ENCODE measurements around the gene PTPRK.

Gene PTPRK

DNA sequence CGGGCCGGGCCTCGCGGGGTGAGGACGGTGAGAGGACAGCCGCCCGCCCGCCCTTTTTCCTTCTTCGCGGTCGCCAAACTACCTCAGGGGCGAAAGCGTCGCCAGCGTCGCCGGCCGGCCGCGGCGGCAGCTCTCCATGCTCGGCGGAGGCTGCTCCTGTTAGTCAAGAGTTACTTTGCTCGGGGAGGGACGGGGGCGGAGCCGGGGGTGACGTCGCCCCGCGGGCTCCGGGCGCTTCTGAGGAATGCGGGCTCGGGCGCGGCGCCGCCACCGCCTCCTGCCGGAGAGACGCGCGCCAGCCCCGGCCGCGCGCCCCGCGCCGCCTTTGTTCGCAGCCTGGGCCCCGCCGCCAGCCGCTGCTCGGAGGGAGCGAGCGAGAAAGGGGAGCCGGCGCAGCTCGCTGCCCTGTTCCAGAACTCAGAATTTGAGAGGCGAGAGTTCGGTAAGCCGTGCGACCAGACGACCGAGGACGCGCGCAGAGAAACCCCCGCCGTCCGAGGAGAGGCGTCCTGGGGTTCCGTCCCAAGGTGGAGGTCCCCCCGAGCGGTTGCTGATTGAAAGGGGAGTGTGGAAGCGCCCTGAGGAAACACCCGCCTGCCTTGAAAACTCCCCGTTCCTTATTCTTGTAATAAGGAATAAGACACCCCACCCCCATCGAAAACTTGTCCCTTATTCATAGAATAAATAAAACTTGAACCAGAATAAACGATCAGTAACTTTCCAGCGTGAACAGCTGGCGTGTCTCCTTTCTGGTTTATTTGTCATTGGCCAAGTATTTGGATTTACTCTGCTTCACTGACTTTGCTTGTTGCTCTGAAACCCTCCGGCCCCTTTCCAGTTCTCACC, at the start of gene PTPRK:
Gene PTPRK, minus strand, starts transcription at position 164 of the 846 bp plus-strand sequence. CDS start 241 bp downstream, outside the sequence.
- DNase-seq: peak; percentile 64

GRCh38 chr6:128567029-128567428, 46.6 kb upstream of the PTPRK start:
- no peak for DNase-seq

GRCh38 chr6:128560966-128561365, 40.6 kb upstream of the PTPRK start:
- DNase-seq: no peak

DNA sequence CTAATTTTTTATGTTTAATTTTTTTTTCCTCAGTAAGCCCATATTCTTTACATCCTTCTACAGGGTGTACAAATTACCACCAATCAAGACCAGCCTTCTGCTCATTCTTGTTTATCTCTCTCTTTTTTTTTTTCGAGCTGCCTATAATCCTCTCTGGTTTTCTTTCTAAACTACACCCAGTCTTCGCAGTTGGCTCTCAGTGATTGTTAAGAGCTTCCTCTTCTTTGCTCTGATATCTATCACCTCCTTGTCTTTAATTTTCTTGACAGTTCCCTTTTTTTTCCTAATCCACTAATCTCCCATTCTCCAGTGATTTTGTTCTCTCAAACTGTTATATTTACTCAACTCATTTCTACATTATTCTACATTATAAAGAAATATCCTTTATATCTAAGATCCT, 38.5 kb upstream of the PTPRK start:
- no peak for DNase-seq

- DNase-seq: no peak
These were observed 37.6 kb upstream of the PTPRK start for GRCh38 chr6:128558021-128558420.

- DNase-seq: no peak
These were observed 36.7 kb upstream of the PTPRK start for GRCh38 chr6:128557081-128557480.

GRCh38 chr6:128554302-128554701, 33.9 kb upstream of the PTPRK start:
- no peak for DNase-seq

DNA sequence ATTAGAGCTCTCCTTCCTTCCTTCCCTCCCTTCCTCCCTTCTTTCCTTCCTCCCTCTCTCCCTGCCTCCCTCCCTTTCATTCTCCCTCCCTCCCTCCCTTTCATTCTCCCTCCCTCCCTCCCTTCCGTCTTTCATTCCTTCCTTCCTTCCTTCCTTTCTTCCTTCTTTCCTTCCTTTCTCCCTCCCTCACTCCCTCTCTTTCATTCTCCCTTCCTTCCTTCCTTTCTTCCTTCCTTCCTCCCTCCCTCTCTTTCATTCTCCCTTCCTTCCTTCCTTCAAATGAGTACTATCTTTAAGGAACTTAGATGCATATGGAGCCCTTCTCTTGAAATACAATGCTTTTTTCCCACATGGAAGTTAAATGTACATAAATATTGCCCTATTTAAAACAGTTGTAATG, 20.9 kb upstream of the PTPRK start:
- no peak for DNase-seq

DNA sequence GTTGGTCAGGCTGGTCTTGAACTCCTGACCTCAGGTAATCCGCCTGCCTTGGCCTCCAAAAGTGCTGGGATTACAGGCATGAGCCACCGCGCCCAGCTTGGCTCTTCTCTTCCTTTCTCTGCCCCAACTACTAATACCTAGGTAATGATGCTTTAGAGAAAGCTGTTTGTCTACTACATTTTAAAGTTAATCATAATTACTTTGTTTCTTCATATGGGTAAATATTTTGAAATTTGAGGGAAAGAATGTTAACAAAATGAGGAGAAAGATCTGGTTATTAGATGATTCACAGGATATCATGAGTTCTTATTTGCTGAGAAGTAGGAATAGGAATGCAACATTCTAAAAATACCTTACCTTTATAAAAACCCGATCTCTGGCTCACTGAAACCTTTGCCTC, 18.4 kb upstream of the PTPRK start:
- DNase-seq: no peak

DNA sequence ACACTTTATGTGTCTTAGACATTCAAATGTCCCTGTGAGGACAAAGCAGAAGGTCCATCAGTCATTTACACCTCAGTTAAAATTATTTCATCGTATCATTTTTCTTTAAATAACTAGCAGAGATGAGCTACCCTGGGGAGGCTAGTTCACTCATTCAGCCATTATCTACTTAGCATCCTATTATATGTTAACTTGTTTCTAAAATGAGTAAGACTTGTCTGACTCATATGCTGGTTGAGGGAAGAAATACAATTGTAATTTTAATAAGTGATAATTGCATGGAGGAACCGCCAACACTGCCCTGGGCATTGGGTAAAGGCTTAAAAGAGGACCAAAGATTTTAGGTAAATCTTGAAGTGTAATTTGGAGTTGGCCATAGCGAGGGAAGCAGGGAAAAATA, 12.4 kb upstream of the PTPRK start:
- no peak for DNase-seq

GRCh38 chr6:128532136-128532535, 11.7 kb upstream of the PTPRK start:
- no peak for DNase-seq

DNA sequence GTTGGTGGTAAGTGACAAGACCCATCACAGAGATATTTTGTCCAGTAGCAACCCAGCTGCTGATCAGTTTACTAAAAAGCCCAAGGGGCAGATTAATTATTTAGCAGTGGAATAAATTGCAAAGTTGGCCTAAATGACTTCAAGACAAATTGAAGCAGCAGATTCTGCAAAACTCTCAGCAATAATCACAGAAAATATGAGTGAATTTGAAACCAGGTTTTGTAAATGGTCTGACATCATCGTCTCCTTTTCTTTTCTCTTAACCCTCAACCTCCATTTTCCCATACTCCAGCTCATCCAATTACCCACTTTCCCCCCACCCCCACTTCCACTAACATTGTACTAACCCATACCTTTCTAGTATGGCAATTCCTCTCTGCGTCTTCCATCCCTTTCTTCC, 11.3 kb upstream of the PTPRK start:
- DNase-seq: no peak

DNA sequence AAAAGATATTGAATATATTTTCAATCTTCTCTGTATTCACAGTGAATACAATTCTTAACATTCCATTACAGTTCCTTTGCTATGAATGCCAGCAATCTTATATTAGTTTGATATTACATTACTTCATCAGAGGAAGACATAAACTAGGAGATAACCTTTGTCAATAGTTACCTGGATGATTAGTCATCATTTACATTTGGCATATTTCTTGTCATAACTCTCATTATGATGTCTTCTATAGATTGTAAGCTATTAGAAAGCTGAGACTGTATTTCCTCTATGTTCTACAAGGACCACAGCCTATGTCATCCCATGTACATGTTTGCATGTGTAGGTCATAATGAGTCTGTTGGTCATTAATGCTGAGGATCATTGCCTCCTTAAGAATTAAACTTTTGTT, 7.8 kb upstream of the PTPRK start:
- DNase-seq: no peak

DNA sequence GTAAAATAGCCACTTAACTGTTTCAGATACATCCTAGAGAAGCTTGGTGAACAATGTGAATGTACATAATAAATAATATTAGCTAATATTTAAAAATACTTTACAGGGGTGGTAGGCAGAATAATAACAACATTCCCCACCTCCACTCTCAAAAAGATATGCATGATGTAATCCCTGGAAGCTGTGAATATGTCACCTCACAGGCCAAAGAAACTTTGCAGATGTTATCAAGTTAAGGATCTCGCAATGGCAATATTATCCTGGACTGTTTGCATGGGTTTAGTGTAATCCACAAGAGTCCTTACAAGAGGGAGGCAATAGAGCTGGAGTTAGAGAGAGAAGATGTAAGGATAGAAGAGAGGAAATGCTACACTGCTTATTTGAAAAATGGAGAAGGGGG, 7.0 kb upstream of the PTPRK start:
- no peak for DNase-seq

GRCh38 chr6:128526152-128526914, 5.9 kb upstream of the PTPRK start:
- DNase-seq: no peak

GRCh38 chr6:128525406-128525805, 5.0 kb upstream of the PTPRK start:
- no peak for DNase-seq

GRCh38 chr6:128521282-128521632, 858 bp upstream of the PTPRK start:
- no peak for DNase-seq

GRCh38 chr6:128519931-128520435, 416 bp downstream of the PTPRK start:
- DNase-seq: no peak

- DNase-seq: no peak
These were observed 1.1 kb downstream of the PTPRK start for GRCh38 chr6:128519132-128519930.

- no peak for DNase-seq
These were observed 1.8 kb downstream of the PTPRK start for GRCh38 chr6:128518434-128519131.

GRCh38 chr6:128517124-128517523, 3.3 kb downstream of the PTPRK start:
- DNase-seq: no peak

DNA sequence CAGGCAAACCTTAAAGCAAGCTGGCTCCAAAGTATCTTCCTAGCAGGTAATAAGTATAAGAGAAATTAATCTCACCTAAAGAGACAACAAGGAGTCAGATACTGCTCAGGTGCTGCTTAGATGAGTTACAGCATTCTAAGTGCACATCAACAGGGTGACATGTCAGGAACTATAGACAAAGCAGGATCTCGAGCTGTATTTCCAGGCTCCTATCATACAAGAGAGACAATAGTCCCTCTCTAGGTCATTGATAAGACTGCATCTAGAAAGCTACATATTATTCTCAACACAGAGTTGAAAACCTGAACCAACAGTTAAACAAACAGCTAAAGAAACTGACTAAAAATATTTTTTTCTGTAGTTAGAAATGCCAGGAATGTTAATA, 3.9 kb downstream of the PTPRK start:
- no peak for DNase-seq

Measured in inflammatory macrophage treated with lipopolysaccharide for 4 hours (primary cell).